GM19025 (cell line): Measurements from ENCODE around the gene MBD3L2B.

Experiments
- ATAC-seq: cut with Tn5 transposase; IDR thresholded peaks from one replicate; pipeline ENCODE4 v1.9.1; 2021; ENCODE audit warnings: mild to moderate bottlenecking, low read depth, moderate library complexity; ENCODE audit not compliant: unreplicated experiment

Gene MBD3L2B

DNA sequence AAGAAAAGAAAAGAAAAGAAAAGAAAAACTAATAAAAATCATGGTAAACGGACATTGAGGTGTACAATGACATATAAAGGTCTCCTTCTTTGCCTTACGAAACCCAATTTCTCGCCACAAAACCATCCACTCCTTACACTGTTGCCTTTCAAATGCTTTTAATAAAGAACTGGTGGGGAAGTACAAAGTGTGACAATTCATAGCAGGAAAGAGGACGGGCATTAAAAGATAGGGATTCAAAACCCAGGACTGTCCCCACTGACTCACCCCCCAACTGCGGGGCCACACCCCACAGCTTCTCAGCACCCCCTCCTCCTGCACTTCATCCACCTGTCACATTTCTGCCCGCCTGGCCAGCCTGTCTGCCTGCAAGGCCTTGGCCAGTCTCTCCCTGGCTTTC is 2.4 kb downstream of the MBD3L2B start:
- ATAC-seq = no peak

DNA sequence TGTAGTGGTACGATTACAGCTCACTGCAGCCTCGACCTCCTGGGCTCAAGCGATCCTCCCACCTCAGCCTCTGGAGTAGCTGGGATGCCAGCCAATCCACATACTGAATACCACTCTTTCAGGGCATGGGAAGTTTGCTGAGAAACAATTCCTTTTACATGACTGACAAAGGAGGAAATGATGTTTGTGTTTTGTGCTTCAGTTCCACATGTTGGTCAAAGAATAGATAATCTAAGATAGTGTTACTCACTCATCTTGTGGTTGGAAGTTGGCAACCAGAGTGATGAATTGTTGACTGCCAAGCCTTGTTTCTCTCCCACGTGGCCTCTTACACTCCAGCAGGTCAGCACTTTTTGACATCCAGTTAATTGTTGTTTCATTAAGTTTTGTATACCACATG is 7.6 kb downstream of the MBD3L2B start:
- ATAC-seq = no peak

DNA sequence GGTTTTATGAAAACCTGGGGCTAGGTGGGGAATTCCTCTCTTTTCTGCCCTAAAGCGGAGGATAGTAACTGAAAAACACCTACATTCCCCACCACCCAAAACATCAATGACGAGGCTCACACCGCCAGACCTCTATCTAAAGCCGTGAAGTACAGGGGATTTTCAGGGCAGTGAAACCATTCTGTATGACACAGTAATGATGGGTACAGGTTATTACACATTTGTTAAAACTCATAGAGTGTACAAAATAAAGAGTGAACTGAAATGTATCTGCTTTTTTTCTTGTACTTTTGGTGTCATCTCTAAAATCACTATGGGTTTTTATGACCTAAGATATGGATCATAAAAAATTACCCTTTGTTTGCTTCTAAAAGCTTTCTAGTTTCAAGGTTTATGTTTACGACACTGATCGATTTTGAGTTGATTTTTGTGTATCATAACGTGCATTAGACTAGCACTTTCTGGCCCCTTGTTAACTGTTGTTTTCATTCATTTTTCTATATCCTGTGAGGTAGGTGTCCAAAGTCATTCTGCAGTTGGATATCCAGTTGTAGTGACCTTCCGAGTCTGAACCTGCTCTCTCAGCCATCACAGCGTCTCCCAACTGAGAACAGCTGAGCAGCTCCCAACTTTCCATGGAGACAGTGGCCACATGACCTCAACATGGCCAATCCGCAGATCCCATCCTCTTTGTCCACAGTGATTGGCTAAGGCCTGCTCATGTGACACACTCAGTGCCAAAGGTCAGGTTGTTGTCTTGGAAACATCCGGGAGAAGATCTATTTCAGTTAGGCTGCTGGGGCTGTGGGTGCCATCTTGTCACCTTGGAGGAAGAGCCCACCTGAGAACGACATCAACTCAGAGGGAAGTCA is 10.3 kb downstream of the MBD3L2B start:
- ATAC-seq = no peak

DNA sequence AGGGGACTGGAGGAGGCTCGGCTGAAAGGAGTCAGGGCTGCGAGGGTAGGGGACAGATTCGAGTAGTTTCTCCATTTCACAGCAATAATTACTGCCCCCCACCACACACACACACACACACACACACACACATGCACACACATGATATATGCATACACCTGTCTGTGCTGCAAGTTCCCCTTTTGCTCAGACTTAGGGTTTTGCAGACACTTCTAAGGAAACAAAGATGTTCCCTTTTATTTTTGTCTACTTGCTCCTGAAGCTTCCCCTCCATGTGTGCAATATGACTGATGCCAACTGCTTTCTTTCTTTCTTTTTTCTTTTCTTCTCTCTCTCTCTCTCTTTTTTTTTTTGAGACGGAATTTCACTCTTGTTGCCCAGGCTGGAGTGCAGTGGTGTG is 13.4 kb downstream of the MBD3L2B start:
- ATAC-seq = no peak

DNA sequence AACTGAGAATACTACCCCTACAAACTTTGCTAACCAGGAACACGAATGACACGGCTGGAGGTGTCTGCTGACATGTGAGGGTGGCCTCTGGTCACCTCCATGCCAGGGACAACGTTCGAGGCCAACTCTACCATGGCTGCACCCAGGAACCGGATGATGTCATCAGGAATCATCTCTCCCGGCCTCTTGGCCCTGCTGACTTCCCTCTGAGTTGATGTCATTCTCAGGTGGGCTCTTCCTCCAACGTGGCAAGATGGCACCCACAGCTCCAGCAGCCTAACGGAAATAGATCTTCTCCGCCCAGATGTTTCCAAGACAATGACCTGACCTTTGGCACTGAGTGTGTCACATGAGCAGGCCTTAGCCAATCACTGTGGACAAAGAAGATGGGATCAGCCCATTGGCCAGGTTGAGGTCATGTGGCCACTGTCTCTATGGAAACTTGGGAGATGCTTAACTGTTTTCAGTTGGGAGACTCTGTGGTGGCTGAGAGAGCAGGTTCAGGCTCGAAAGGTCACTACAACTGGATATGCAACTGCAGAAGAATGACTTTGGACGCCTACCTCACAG is 15.0 kb downstream of the MBD3L2B start:
- ATAC-seq = no peak

DNA sequence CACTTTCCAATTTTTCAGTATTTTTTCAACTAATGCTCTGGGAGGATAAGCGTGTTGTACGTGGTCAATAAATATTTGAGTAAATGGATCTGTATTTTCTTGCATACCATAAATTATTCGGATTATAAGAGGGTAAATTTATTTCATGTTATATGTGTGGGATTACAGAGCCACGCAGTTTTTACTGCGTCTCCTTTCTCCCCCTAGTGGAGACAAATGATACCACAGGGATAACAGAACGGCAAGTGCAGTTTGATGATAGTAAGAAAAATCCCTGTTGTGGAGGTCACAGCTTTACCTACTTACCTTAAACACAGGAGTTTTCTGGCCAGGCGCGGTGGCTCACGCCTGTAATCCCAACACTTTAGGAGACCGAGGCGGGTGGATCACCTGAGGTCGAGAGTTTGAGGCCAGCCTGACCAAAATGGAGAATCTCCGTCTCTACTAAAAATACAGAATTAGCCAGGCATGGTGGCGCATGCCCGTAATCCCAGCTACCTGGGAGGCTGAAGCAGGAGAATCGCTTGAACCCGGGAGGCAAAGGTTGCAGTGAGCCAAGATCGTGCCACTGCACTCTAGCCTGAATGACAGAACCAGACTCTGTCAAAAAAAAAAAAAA is 16.8 kb downstream of the MBD3L2B start:
- ATAC-seq = no peak

DNA sequence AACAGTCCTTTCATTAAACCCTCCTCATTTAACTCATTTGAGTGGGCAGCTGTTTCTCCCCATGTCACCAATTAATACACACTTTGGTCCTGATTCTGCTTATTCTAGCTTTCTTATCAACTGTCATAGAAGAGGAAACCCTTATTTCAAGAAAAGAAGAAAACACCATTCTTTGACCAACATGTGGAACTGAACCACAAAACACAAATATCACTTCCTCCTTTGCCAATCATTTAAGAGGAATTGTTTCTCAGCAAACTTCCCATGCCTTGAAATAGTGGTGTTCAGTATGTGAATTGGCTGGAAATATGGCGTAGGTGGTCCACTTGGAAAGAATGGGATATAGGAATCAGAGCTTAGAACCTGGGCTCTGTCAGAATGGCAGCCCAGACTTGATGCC is 20.4 kb downstream of the MBD3L2B start:
- no peak for ATAC-seq

DNA sequence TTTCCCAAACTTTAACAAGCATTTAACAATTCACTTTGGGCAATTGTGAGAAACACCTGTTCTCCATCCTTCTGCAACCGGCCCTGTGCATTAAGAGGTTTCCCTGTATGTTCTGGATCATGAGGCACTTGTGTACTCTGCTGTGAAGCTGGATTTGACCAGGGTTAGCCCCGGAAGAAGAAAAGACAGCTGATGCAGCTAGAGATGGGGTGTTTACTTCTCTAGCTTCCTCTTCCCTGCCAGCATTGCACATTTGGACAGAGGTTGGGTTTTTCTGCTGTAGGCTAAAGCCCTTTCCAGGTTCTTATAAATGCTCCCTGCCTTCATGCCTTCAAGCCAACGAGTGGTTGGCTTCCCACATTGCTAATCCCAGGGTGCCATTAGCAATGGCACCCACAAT is 20.9 kb downstream of the MBD3L2B start:
- no peak for ATAC-seq

DNA sequence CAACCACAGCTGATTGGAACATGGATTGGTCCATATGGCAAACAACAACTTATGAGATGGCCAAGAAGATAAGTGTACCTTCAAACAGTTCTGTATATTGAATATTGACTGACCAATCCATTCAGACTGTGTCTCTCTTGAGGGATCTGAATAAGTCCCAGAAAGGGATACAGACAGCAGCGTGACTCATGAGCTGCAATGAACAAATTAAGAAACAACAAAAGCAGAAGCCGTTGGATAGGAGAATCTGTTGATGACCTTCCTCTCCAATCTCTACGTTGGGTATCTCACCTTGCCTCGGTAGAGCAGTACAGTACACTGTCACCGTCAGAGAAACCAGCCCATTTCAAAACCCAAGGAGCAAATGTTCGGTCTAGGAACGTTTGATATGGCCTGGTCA is 21.3 kb downstream of the MBD3L2B start:
- no peak for ATAC-seq

DNA sequence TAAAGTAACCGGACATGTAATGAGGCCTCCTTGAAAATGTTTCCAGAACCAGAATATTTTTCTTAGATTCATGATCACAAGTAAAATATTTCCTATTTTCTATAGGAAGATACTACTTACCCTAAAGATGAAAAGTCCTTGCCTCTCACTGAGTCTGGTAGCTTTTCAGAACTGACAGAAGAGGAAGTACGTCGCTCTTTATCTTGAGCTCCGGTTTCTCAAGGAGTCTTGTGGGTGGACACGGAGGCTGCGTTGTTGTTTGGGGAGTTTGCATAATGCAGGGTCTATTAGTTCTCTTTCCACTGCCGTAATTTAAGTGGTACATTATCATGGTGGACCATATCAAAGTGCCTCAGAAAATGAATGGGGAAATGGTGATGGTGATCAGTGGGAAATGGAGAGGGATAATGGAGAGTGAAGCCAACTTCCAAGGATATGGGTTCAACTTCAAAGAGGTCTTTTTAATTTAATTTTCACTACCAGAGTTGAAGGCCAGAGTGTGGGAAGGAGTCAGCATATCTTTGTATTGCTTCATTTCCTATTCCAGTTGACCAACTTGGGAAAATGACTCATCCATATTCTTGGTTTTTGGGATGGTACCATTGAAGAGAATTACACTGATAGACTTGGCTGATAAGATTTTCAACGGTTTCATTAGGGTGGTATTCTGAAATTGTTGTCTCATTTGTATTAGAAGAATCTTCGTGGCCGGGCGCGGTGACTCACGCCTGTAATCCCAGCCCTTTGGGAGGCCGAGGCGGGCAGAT is 23.4 kb downstream of the MBD3L2B start:
- ATAC-seq = no peak

DNA sequence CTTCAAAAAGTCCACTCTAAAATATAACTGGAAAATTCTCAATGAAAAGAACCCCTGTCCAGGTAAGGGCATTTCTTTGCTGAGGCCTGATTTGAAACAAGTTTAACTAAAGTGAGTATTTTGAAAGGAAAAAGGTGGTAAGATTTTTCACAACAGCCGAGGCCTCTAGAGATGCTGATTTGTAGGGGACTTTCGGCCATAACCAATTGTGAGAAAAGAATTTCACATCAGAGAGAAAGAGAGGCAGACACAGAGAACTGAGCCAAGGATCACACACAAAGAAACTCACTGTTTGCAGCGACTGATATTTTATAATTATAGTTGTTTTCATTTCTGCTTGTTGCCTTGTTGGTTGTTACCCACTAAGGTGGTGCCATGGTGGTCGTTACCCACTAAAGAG is 24.4 kb downstream of the MBD3L2B start:
- no peak for ATAC-seq

DNA sequence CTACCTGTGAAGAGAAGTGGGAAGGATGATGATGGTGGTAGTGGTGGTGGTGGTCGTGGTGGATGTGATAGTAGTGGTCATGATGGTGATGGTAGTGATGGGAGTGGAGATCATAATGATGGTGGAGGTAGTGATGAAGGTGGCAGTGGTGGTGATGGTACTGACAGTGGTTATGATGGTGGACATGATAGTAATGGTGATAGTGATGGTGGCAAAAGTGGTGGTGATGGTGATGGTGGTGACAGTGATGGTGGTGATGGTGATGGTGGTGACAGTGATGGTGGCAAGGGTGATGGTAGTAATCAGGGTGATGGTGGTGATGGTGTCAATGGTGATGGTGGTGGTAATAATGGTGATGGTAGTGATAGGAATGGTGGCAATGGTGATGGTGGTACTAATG is 26.2 kb downstream of the MBD3L2B start:
- no peak for ATAC-seq

DNA sequence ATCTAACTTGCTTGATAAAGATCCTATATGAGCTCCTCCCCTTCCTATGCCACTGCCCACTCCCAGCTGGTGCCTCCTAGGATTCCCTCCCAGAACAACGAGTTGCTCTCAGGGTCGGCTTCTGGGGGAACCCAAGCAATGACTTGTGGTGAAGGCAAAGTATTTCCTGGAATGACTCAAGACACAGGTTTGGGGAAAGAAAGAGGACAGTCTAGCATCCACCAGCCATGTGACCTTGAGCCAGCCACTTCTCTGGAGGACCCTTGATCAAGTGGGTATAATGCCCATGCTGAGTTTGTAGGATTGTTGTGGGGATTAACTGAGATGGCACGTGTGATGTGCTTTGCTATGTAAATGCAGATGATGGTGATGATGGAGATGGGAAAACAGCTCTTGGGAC is 33.0 kb downstream of the MBD3L2B start:
- ATAC-seq = no peak

DNA sequence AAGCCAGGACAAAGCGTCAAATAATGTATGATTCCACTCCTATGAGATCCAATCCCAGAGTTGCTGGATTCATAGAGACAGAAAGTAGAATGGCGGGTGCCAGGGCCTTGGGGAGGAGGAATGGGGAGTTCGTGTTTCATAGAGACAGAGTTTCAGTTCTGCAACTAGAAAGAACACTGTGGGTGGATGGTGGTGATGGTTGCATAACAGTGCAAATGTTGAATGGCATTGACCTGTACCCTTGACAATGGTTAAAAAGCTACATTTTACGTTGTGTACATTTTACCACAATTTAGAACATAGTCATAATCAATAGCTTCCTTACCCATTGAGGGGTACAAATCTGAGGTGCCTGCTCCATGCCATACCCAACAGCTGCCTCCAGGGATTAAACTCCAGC is 33.4 kb downstream of the MBD3L2B start:
- no peak for ATAC-seq

DNA sequence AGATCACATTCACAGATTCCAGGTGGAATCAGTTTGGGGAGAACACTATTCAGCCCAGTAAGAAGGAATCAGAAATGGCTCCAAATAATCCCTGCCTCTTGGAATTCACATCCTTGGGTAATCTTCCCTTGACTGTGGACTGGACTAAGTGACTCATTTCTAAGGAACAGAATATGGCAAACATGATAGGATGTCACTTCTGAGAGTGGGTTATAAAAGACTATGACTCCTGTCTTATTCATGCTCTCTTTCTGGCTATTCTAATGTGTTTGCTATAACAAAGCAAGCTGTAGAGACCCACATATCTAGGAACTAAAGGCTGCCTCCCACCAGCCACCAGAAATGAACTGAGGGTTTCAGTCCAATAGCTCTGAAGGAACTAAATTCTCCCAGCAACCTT is 37.8 kb downstream of the MBD3L2B start:
- ATAC-seq = no peak

DNA sequence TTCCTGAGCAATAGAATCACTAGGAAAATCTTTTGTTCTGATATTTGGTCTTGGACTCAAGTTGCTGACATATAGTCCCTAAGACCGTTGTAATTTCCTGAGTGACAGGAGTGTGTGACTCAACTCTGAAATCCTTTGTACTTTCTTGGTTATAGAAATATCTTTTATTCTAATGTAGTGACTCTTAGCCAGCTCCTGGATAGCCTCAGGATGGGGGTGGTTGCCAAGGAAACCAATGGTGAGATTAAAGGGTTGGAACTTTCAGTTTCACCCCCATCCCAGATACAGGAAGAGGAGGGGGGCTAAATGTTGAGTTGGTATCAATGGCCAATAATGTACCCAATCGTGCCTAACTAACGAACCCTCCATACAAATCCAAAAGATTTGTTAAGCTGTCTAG is 41.8 kb downstream of the MBD3L2B start:
- no peak for ATAC-seq

DNA sequence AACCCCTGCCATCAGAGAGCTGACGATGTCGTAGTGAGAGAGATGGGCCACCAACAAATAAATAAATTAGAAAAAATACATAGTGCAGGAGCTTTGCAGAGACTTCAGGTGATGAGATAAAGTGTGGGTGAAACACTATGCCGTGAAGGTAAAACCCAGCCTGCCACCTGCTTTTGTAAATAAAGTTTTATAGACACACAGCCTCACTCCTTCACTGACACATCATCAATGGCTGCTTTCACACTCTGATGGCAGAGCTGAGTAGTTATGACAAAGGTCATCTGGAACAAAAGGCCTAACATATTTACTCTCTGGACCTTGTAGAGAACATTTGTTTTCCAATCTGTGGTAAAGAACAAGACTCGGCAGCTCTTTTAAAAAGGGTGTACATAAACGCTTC is 45.0 kb downstream of the MBD3L2B start:
- no peak for ATAC-seq

DNA sequence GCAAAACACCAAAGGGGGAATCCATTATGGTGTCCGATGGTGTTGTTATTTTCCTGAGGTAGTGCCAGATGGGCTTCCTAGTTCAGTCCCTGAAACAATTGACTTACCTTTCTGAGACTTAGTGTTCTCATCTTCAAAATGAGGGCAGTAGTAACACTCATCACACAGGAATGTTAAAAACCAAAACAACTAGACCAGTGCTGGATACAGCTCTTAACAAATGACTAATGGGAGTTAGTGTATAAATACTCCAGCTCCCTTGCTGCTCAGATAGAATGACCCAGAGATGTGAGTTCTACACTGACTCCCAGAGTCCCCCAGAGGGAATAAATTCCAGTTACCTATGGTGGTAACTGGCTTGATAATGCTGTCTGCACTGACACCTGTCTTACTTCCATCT is 49.9 kb downstream of the MBD3L2B start:
- no peak for ATAC-seq

DNA sequence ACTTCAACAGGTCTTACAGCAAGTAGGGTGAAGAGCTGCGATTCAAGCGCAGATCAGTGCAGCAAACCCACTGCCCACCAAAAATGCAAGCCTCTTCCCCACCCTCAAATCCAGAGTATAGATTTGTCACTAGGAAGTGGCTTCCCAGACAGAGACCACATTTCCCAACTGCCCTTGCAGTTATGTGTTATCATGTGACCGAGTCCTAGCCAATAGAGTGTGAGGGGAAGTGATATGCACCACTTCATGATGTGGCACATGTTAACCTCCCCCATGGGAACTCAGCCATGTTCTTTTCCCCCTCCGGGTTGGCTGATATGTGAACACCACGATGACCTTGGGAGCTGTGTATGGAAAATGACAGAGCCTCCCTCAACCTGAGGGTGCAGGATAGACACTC is 50.8 kb downstream of the MBD3L2B start:
- no peak for ATAC-seq

DNA sequence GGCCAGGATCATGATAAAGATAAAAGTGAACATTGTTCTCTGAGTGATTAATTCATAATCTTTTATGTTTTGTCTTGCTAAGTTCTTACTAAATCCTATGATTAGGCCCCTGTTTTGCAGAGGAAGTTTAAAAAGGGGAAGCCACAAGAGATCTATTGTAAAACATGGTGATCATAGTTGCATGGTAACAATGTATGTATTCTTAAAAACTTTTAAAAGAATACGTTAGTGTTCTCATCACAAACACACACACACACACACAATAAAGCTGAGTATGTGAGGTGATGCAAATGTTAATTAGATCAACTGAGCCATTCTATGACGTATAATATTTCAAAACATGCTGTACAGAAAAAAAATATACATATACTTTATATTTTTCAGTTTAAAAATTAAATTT is 51.2 kb downstream of the MBD3L2B start:
- ATAC-seq = no peak

DNA sequence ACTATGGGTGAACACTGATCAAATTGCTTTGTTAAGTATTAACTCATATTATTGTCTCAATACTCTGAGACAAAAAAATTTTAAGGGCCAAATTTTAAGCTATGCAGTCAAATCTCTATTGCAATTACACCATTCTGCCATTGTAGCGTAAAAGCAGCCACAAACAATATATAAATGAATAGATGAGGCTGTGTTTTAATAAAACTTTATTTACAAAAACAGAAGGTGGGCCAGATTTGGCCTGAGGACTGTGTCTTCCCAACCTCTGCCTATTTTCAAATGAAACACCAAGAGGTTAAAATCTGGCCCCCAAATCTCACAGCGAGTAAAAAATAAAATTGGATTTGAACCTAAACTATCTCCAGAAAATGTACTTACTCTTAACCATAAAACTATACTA is 51.7 kb downstream of the MBD3L2B start:
- ATAC-seq = no peak
